Suprapubic skin (tissue), 4 donors: ENCODE results near the gene TDRD9. TPM values are rescaled to one million over a fixed set of nuclear protein-coding genes. Genes with fewer than 3 reads are reported as not detected.

Experiments used
- DNase-seq, 2 donors: peaks; one replicate each; pipeline ENCODE4 v3.0.0-alpha.2; 2019; ENCODE audit warnings: low spot score in 2 of 2
- H3K27ac ChIP-seq: fragments of 200-600 bp; sonication (generic); one replicate; pipeline ENCODE4 v1.5.1; 2019
- H3K27me3 ChIP-seq: fragments of 200-600 bp; sonication (generic); one replicate; pipeline ENCODE4 v1.5.1; 2019
- H3K36me3 ChIP-seq: fragments of 200-600 bp; sonication (generic); one replicate; pipeline ENCODE4 v1.5.1; 2019
- H3K4me1 ChIP-seq: fragments of 200-600 bp; sonication (generic); one replicate; pipeline ENCODE4 v1.5.1; 2019
- H3K4me3 ChIP-seq: fragments of 200-600 bp; sonication (generic); one replicate; pipeline ENCODE4 v1.5.1; 2019; ENCODE audit warnings: mild to moderate bottlenecking
- H3K9me3 ChIP-seq: fragments of 200-600 bp; sonication (generic); one replicate; pipeline ENCODE4 v1.5.1; 2019
- EP300 ChIP-seq: sonication (generic); formaldehyde crosslinking; IDR thresholded peaks from one replicate; pipeline ENCODE4 v1.6.1; 2017; ENCODE audit warnings: antibody characterized with exemption
- POLR2A ChIP-seq, 2 donors: fragments of 450-650 bp; IDR thresholded peaks; one replicate each; pipeline ENCODE4 v1.6.1; 2017; ENCODE audit warnings: antibody characterized with exemption in 2 of 2, mild to moderate bottlenecking in 2 of 2, moderate library complexity in 2 of 2
- POLR2AphosphoS5 ChIP-seq, 3 donors: sonication (generic); formaldehyde crosslinking; IDR thresholded peaks; one replicate each; pipeline ENCODE4 v1.6.1; 2017; ENCODE audit warnings: antibody characterized with exemption in 3 of 3
- WGBS: methylation state at CpG from one replicate; pipeline ENCODE4 v1.1.5; 2018; 5-methylcytosine and 5-hydroxymethylcytosine counted together
- total RNA-seq, 4 donors: library from RNA; depleted of rRNA; stranded (reverse); fragments of >200 nt; gene quantifications; one replicate each; pipeline ENCODE4 v1.1.0, GENCODE V29; 2016
- TF ChIP-seq, protein P1 (sequence below), 2 donors: fragments of 200-600 bp in 1 of 2; fragments of 450-650 bp in 1 of 2; sonication (generic) in 1 of 2; IDR thresholded peaks; one replicate each; pipeline ENCODE4 v1.5.1; 2016 to 2019; ENCODE audit warnings: antibody characterized with exemption in 2 of 2, mild to moderate bottlenecking in 1 of 2, moderate library complexity in 1 of 2

TDRD9 gene
- total RNA-seq, 4 donors from 2014 or later, result 1.0 to 1.7 TPM; not detected in 2

DNA sequence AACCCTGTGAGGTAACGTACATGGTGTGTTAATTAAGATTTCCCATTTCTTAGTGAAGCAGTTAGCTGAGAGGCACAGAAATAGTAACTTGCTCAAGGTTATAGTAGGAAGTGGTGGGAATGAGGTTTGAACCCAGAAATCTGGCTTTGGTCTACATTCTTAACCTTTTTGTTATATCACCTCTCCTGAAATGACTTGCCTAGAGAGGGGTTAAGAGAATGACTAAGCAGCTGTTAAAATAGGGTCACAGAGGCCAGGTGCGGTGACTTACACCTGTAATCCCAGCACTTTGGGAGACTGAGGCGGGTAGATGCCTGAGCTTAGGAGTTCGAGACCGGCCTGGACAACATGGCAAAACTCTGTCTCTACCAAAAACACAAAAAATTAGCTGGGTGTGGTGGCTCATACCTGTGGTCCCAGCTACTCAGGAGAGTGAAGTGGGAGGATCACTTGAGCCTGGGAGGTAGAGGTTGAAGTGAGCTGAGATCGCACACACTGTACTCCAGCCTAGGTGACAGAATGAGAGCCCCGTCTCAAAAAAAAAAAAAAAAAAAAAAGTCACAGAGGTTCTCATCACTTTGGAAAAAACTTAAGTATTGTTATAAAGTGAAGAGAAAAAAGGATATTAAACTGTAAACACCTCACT is 71.7 kb downstream of the TDRD9 start:
- no peak for DNase-seq
- Histone ChIP-seq H3K4me3 (no peak overlapping the region), H3K27ac (no peak overlapping the region), H3K36me3 (no peaks in the 10 kb centered on the region), H3K9me3 (no peaks in the 10 kb centered on the region), H3K4me1 (no peaks in the 10 kb centered on the region), H3K27me3 (peaks cover 16% of the 10 kb centered on the region)
- no peak for TF ChIP-seq EP300
- WGBS, result 90% methylated on average over 7 of the region's 7 CpGs

DNA sequence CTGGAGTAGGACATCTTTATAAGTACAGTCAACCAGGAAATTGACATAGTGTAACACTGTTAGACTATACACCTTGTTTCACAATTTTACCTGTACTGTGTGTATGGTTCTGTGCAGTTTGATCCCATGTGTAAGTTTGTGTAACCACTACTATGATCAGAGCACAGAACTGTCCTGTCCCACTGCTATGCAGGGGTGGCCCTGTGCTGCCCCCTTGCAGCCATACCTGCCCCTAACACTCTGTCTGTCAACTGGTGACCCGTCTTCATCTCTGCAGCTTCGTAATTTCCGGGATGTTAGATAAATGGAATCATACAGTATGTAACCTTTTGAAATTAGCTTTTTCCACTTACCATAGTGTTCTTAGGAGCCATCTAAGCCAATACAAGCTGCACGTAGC is 72.7 kb downstream of the TDRD9 start:
- 61% methylated on average over 4 of the region's 4 CpGs for WGBS
- H3K27ac ChIP-seq, result no peak overlapping the region

DNA sequence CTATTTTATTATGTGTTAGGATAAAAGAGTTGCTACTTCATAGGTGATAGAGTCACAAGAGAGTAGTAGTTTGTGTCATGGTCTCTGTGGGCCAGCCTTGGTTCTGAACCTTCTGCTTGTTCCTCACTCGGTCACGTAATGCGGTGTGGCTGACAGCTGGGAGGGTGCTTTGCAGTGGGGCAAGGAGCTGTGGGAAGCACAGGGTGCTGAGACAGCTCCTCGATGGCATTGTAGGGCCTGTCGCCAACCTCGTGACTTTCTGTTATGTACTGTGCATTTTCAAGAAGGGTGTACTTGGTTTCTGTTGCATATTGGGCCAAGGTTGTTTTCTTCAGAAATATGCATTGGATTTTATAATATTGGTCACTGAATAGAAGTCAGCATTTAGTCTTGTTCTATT is 75.4 kb downstream of the TDRD9 start:
- DNase-seq, result no peak
- no peaks in the 10 kb centered on the region for H3K9me3 ChIP-seq
- H3K4me1 ChIP-seq, result no peaks in the 10 kb centered on the region
- H3K27ac ChIP-seq, result no peak overlapping the region
- TF ChIP-seq, protein P1, sequence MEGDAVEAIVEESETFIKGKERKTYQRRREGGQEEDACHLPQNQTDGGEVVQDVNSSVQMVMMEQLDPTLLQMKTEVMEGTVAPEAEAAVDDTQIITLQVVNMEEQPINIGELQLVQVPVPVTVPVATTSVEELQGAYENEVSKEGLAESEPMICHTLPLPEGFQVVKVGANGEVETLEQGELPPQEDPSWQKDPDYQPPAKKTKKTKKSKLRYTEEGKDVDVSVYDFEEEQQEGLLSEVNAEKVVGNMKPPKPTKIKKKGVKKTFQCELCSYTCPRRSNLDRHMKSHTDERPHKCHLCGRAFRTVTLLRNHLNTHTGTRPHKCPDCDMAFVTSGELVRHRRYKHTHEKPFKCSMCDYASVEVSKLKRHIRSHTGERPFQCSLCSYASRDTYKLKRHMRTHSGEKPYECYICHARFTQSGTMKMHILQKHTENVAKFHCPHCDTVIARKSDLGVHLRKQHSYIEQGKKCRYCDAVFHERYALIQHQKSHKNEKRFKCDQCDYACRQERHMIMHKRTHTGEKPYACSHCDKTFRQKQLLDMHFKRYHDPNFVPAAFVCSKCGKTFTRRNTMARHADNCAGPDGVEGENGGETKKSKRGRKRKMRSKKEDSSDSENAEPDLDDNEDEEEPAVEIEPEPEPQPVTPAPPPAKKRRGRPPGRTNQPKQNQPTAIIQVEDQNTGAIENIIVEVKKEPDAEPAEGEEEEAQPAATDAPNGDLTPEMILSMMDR (IDR thresholded peaks at IDR 0.05), result no peak
- TF ChIP-seq POLR2A (IDR thresholded peaks at IDR 0.05) (no peak), EP300 (no peak), POLR2AphosphoS5 (IDR thresholded peaks at IDR 0.05) (no peak)
- WGBS, result 88% methylated on average over 6 of the region's 6 CpGs
- H3K4me3 ChIP-seq, result no peak overlapping the region
- H3K36me3 ChIP-seq, result no peaks in the 10 kb centered on the region
- H3K27me3 ChIP-seq, result peaks cover 2% of the 10 kb centered on the region

More for the DNA sequence above, 72.7 kb downstream of the TDRD9 start:
- H3K36me3 ChIP-seq, result no peaks in the 10 kb centered on the region
- H3K27me3 ChIP-seq, result peaks cover 7% of the 10 kb centered on the region
- H3K9me3 ChIP-seq, result no peaks in the 10 kb centered on the region
- TF ChIP-seq POLR2AphosphoS5 (IDR thresholded peaks at IDR 0.05), result no peak
- no peak for TF ChIP-seq POLR2A (IDR thresholded peaks at IDR 0.05)
- TF ChIP-seq, protein P1 (IDR thresholded peaks at IDR 0.05), result no peak
- no peak for TF ChIP-seq EP300
- peak in 1 of 2 donors; percentile 16 for DNase-seq
- no peak overlapping the region for H3K4me3 ChIP-seq
- no peaks in the 10 kb centered on the region for H3K4me1 ChIP-seq

DNA sequence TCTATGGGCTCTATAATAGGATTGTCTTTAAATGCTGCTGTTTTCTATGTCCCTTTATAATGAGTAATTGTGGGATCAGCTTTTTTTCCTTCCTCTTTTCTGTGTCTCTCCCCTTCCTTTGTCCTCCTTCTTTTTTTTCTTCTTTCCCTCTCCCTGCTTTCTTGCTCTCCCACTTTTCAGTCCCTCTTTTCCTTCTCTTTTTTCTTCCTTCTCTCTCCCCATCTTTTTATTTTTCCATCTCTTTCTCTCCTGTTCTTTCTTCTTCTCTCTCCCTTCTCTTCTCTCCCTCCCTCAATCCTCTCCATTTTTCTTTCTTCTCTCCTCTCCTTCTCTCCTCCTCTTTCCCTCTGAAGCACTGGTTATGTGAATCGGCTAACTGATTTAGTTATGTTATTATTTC is 76.6 kb downstream of the TDRD9 start:
- WGBS, result 100% methylated on average over 1 of the region's 1 CpG

DNA sequence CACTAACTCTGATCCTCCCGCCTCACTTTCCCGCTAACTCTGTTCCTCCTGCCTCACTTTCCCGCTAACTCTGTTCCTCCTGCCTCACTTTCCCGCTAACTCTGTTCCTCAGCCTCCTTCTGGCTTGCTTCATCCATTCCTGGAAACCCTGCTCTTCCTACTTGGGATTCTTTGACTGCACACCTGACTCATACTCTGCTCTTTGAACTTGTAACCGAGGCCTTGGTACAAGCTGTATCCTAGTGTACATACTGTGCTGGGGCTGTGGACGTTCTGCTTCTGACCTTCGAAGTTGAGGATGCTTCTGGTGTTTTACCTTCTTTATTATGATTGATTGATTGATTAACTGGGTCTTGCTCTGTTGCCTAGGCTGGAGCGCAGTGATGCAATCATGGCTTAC is 77.2 kb downstream of the TDRD9 start:
- WGBS, result 78% methylated on average over 8 of the region's 8 CpGs
- no peak overlapping the region for H3K4me3 ChIP-seq
- no peaks in the 10 kb centered on the region for H3K4me1 ChIP-seq
- no peak for TF ChIP-seq EP300
- no peak for TF ChIP-seq POLR2A (IDR thresholded peaks at IDR 0.05)
- TF ChIP-seq, protein P1 (IDR thresholded peaks at IDR 0.05), result no peak
- no peak for TF ChIP-seq POLR2AphosphoS5 (IDR thresholded peaks at IDR 0.05)
- H3K36me3 ChIP-seq, result no peaks in the 10 kb centered on the region
- H3K27ac ChIP-seq, result no peak overlapping the region
- no peak for DNase-seq
- peaks cover 2% of the 10 kb centered on the region for H3K27me3 ChIP-seq
- H3K9me3 ChIP-seq, result no peaks in the 10 kb centered on the region

More for the DNA sequence above, 76.6 kb downstream of the TDRD9 start:
- no peak for DNase-seq
- no peak overlapping the region for H3K27ac ChIP-seq
- peaks cover 2% of the 10 kb centered on the region for H3K27me3 ChIP-seq
- no peaks in the 10 kb centered on the region for H3K4me1 ChIP-seq
- H3K4me3 ChIP-seq, result no peak overlapping the region
- no peaks in the 10 kb centered on the region for H3K36me3 ChIP-seq
- H3K9me3 ChIP-seq, result no peaks in the 10 kb centered on the region
- TF ChIP-seq EP300 (no peak), POLR2AphosphoS5 (IDR thresholded peaks at IDR 0.05) (no peak), POLR2A (IDR thresholded peaks at IDR 0.05) (no peak)
- TF ChIP-seq, protein P1 (IDR thresholded peaks at IDR 0.05), result no peak

DNA sequence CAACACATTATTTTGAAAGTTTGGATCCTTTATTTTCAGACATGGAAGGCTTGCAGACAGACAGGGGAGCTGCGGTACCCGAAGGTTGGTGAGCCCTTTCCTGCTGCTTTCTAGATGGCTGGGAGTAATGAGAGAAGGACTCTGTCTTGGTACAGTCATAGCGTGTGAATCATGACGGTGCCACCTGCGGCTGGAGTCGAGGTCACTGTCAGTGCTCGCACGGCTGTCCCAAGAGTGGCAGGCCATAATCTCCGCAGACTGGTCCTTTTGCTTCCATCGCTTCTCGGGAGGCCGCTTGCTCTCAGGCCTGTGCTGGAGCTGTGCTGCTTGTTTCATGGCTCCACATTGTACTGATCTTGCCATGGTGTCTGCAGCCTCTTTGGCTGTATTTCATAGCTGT is 78.9 kb downstream of the TDRD9 start:
- no peak overlapping the region for H3K27ac ChIP-seq
- no peak overlapping the region for H3K4me3 ChIP-seq
- TF ChIP-seq POLR2A (IDR thresholded peaks at IDR 0.05) (no peak), POLR2AphosphoS5 (IDR thresholded peaks at IDR 0.05) (no peak), EP300 (no peak)
- TF ChIP-seq, protein P1 (IDR thresholded peaks at IDR 0.05), result no peak
- no peaks in the 10 kb centered on the region for H3K36me3 ChIP-seq
- H3K27me3 ChIP-seq, result peaks cover 2% of the 10 kb centered on the region
- H3K9me3 ChIP-seq, result no peaks in the 10 kb centered on the region
- DNase-seq, result no peak
- no peaks in the 10 kb centered on the region for H3K4me1 ChIP-seq
- WGBS, result 88% methylated on average over 12 of the region's 12 CpGs
